Endodermal cell (in vitro differentiated cells): ENCODE data around the gene PLSCR3. TPM values are rescaled to one million over a fixed set of nuclear protein-coding genes. Genes with fewer than 3 reads are reported as not detected.

Experiments used
- DNase-seq: peaks from one replicate; pipeline ENCODE4 v3.0.0-alpha.2; 2017
- H3K27ac ChIP-seq: 2 replicates; pipeline ENCODE4 v1.5.1; 2013; ENCODE audit warnings: mild to moderate bottlenecking, low read depth, low read length, moderate library complexity
- H3K27me3 ChIP-seq: 2 replicates; pipeline ENCODE4 v1.6.1; 2013; ENCODE audit warnings: mild to moderate bottlenecking, low read length, moderate library complexity; ENCODE audit not compliant: insufficient read depth, control insufficient read depth, poor library complexity, severe bottlenecking
- H3K36me3 ChIP-seq: 2 replicates; pipeline ENCODE4 v1.7.0; 2013; ENCODE audit warnings: mild to moderate bottlenecking, low read length, moderate library complexity; ENCODE audit not compliant: control insufficient read depth, insufficient read depth
- H3K4me1 ChIP-seq: one replicate; pipeline ENCODE4 v1.7.0; 2013; ENCODE audit warnings: low read length; ENCODE audit not compliant: control insufficient read depth, insufficient read depth
- H3K4me3 ChIP-seq: 2 replicates; pipeline ENCODE4 v1.5.1; 2013; ENCODE audit warnings: mild to moderate bottlenecking, low read length, moderate library complexity
- H3K9ac ChIP-seq: 2 replicates; pipeline ENCODE4 v1.6.1; 2013; ENCODE audit warnings: mild to moderate bottlenecking, low read length, moderate library complexity; ENCODE audit not compliant: poor library complexity, severe bottlenecking; ENCODE audit errors: extremely low read depth
- H3K9me3 ChIP-seq: 2 replicates; pipeline ENCODE4 v1.6.1; 2013; ENCODE audit warnings: mild to moderate bottlenecking, low read length, moderate library complexity; ENCODE audit not compliant: control insufficient read depth
- H3K27ac Mint-ChIP-seq: 2 replicates; pipeline ENCODE4 v1.8.0; 2020; ENCODE audit warnings: mixed read lengths
- H3K27me3 Mint-ChIP-seq: 2 replicates; pipeline ENCODE4 v1.8.0; 2021; ENCODE audit warnings: mild to moderate bottlenecking, mixed read lengths; ENCODE audit not compliant: insufficient read depth
- H3K36me3 Mint-ChIP-seq: 2 replicates; pipeline ENCODE4 v1.8.0; 2020; ENCODE audit warnings: low read depth, mixed read lengths
- H3K4me1 Mint-ChIP-seq: 2 replicates; pipeline ENCODE4 v1.8.0; 2020; ENCODE audit warnings: mixed read lengths
- H3K4me3 Mint-ChIP-seq: 2 replicates; pipeline ENCODE4 v1.8.0; 2020; ENCODE audit warnings: mild to moderate bottlenecking, moderate library complexity, mixed read lengths
- H3K9me3 Mint-ChIP-seq: 2 replicates; pipeline ENCODE4 v1.8.0; 2020; ENCODE audit warnings: mild to moderate bottlenecking, mixed read lengths
- WGBS, 2 experiments: methylation state at CpG; one replicate each; pipeline versions ENCODE4 v1.1.5 to v1.1.7; 2013; ENCODE audit warnings: missing lambda C conversion rate in 2 of 2, mixed read lengths in 1 of 2; ENCODE audit not compliant: insufficient coverage in 1 of 2, insufficient read length in 1 of 2; 5-methylcytosine and 5-hydroxymethylcytosine counted together
- total RNA-seq, 2 donors: library from RNA; stranded (reverse); fragmentation: NEBNext Ultra II Directional in 1 of 2; extraction: Animal tissue kit (Norgen Biotek cat#: 25700) in 1 of 2; gene quantifications; 2 replicates in 1 of 2; 3 replicates in 1 of 2; pipeline ENCODE4 v1.2.1, GENCODE V29; 2021
- TF ChIP-seq, protein P1 (sequence below): fragments of 200-600 bp; sonication (generic); conservative IDR thresholded peaks from 2 replicates; pipeline ENCODE4 v1.5.0; 2021; ENCODE audit warnings: antibody characterized with exemption, mild to moderate bottlenecking

Gene PLSCR3
- total RNA-seq, 2 donors from 2014 or later, result 21.0 to 26.2 TPM

DNA sequence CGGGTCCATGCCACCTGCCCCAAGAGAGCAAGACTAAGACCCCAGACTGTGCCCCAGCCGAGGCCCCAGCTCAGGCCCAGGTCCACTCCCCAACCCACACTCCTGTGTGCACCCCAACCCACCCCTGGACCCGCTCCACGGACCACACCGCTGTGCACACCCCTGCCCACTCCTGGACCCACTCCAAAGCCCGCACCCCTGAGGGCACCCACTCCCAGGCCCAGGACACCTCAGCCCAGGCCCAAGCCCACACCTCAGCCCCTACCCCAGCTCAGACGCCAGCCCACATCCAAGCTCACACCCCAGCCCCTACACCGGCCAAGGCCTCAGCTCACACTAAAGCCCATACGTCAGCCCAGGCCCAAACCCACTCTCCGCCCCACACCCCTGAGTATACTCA lies 35.4 kb upstream of the PLSCR3 start:
- TF ChIP-seq, protein P1, sequence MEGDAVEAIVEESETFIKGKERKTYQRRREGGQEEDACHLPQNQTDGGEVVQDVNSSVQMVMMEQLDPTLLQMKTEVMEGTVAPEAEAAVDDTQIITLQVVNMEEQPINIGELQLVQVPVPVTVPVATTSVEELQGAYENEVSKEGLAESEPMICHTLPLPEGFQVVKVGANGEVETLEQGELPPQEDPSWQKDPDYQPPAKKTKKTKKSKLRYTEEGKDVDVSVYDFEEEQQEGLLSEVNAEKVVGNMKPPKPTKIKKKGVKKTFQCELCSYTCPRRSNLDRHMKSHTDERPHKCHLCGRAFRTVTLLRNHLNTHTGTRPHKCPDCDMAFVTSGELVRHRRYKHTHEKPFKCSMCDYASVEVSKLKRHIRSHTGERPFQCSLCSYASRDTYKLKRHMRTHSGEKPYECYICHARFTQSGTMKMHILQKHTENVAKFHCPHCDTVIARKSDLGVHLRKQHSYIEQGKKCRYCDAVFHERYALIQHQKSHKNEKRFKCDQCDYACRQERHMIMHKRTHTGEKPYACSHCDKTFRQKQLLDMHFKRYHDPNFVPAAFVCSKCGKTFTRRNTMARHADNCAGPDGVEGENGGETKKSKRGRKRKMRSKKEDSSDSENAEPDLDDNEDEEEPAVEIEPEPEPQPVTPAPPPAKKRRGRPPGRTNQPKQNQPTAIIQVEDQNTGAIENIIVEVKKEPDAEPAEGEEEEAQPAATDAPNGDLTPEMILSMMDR, result no peak
- Mint-ChIP-seq H3K4me3 (no peak overlapping the region), H3K27ac (no peak overlapping the region), H3K4me1 (no peaks in the 10 kb centered on the region), H3K27me3 (peaks cover 24% of the 10 kb centered on the region), H3K36me3 (no peaks in the 10 kb centered on the region), H3K9me3 (no peaks in the 10 kb centered on the region)
- Histone ChIP-seq H3K27me3 (no peaks in the 10 kb centered on the region), H3K36me3 (no peaks in the 10 kb centered on the region), H3K4me3 (no peak overlapping the region), H3K27ac (no peak overlapping the region), H3K4me1 (no peaks in the 10 kb centered on the region), H3K9ac (no peak overlapping the region), H3K9me3 (no peaks in the 10 kb centered on the region)
- 94% methylated on average over 10 of the region's 10 CpGs; no CpG with 5 or more reads in 1 of the 2 experiments for WGBS, 2 experiments
- no peak for DNase-seq

DNA sequence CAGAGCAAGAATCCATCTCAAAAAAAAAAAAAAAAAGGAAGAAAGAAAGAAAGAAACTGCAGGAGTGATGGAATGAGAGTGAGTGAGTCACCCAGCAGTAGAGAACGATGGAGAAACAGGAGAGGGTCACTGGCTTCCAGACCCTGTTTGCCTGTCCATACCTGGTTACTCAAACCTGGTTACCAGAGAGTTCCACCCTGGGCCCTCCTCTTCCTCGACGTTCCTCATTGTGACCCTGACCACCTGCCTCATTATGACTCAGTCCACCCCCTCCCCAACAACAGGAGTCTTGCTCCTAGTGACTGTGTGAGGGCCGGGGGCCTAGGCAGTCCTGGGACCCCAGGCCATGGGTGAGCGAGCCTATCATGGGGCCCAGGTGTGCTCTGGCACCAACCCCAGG lies 34.2 kb upstream of the PLSCR3 start, which contains the start of gene SPEM3:
SPEM3 (plus strand) TSS at position 301 of the 400 bp plus-strand sequence; CDS start at position 347, 46 bp downstream.
- WGBS, 2 experiments, result 75 to 84% methylated on average over 4 to 5 of the region's 5 CpGs
- Mint-ChIP-seq H3K36me3 (no peaks in the 10 kb centered on the region), H3K27me3 (peaks cover 29% of the 10 kb centered on the region), H3K9me3 (no peaks in the 10 kb centered on the region), H3K4me1 (no peaks in the 10 kb centered on the region), H3K4me3 (no peak within 1 kb of the TSS), H3K27ac (peak within 1 kb of the TSS; percentile 26)
- Histone ChIP-seq H3K4me1 (no peaks in the 10 kb centered on the region), H3K9me3 (no peaks in the 10 kb centered on the region), H3K4me3 (no peak within 1 kb of the TSS), H3K9ac (no peak within 1 kb of the TSS), H3K36me3 (no peaks in the 10 kb centered on the region), H3K27ac (no peak within 1 kb of the TSS), H3K27me3 (no peaks in the 10 kb centered on the region)
- TF ChIP-seq, protein P1, result no peak
- no peak for DNase-seq

DNA sequence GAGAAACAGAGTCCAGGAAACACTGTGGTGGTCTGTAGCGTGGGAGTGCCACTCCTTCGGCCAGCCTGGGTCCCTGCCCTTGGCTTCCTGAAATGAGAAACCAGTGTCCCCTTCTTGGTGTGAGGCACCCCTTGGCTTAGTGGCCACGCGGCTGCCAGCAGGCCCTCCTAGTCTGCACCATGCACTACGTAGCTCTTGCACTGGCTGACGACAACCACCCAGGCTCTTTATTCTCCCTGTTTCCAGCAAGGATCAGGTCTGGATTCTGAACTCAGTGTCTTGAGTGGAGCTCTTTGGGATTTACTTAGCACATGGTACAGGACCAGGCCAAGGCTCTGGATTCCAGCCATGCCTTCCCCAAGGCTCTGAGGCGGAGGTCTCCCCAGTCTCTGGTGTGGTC lies 33.2 kb upstream of the PLSCR3 start:
- H3K9me3 ChIP-seq, result no peaks in the 10 kb centered on the region
- no peaks in the 10 kb centered on the region for H3K9me3 Mint-ChIP-seq
- H3K27me3 ChIP-seq, result no peaks in the 10 kb centered on the region
- no peak overlapping the region for H3K27ac ChIP-seq
- no peaks in the 10 kb centered on the region for H3K36me3 Mint-ChIP-seq
- no peaks in the 10 kb centered on the region for H3K36me3 ChIP-seq
- H3K27ac Mint-ChIP-seq, result no peak overlapping the region
- DNase-seq, result no peak
- no peak overlapping the region for H3K9ac ChIP-seq
- peaks cover 29% of the 10 kb centered on the region for H3K27me3 Mint-ChIP-seq
- no peaks in the 10 kb centered on the region for H3K4me1 Mint-ChIP-seq
- H3K4me3 ChIP-seq, result no peak overlapping the region
- TF ChIP-seq, protein P1, result no peak
- WGBS, 2 experiments, result 94 to 98% methylated on average over 5 to 7 of the region's 7 CpGs
- no peak overlapping the region for H3K4me3 Mint-ChIP-seq
- no peaks in the 10 kb centered on the region for H3K4me1 ChIP-seq
